ENCODE results near the gene EHD4.

The EHD4 gene

GRCh38 chr15:41949401-41950126 lies 22.8 kb downstream of the EHD4 start:
- no peak overlapping the region for H2AFZ ChIP-seq (ENCODE audit: low read length)
- H3K9ac ChIP-seq (ENCODE audit: low read length): no peak overlapping the region
- no peaks in the 10 kb centered on the region for H3F3A ChIP-seq (ENCODE audit: insufficient read depth, low read length)
- no peaks in the 10 kb centered on the region for H3K9me2 ChIP-seq (ENCODE audit: low read depth, low read length)
- no peaks in the 10 kb centered on the region for H4K20me1 ChIP-seq (ENCODE audit: insufficient read depth, low read length)
- H3K79me2 ChIP-seq (ENCODE audit: insufficient read depth, low read length): no peaks in the 10 kb centered on the region
- no peaks in the 10 kb centered on the region; the same call in 1 of the 2 replicates for H3K36me3 ChIP-seq (ENCODE audit: insufficient read depth, low read length)
- H3K27me3 ChIP-seq (ENCODE audit: insufficient read depth, low read length): no peaks in the 10 kb centered on the region
- H3K9me3 ChIP-seq (ENCODE audit: low read length): no peaks in the 10 kb centered on the region
- no peak overlapping the region for H3K27ac ChIP-seq (ENCODE audit: low read depth, low read length, poor library complexity, severe bottlenecking)
- TF ChIP-seq EZH2 (IDR thresholded peaks at IDR 0.05; ENCODE audit: borderline replicate concordance, low read length): no peak
- no peak for TF ChIP-seq CTCF (IDR thresholded peaks at IDR 0.05; ENCODE audit: low read length)
- no peaks in the 10 kb centered on the region for H3K4me1 ChIP-seq (ENCODE audit: insufficient read depth, low read length, severe bottlenecking)
- H3K4me3 ChIP-seq (ENCODE audit: low read depth, low read length, poor library complexity, severe bottlenecking): no peak overlapping the region
- no peak overlapping the region for H3K4me2 ChIP-seq (ENCODE audit: low read length)

DNA sequence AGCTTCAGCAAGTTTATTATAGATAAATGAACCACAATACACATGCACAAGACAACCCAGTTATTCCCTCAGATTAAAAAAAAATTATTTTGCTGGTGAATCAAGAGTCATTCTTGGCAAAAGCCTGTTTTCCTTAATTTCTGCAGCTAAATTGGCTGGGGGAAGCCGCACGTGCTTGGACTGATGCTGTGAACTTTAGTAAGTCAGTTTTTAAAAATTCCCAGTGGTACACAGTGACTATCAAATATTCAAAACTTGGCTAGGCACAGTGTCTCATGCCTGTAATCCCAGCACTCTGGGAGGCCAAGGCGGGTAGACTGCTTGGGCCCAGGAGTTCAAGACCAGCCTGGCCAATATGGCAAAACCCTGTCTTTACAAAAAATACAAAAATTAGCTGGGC lies 23.9 kb downstream of the EHD4 start:
- Histone ChIP-seq H3K79me2 (ENCODE audit: insufficient read depth, low read length) (no peaks in the 10 kb centered on the region), H4K20me1 (ENCODE audit: insufficient read depth, low read length) (no peaks in the 10 kb centered on the region), H3K9me3 (ENCODE audit: low read length) (no peaks in the 10 kb centered on the region), H3K4me3 (ENCODE audit: low read depth, low read length, poor library complexity, severe bottlenecking) (no peak overlapping the region), H3K36me3 (ENCODE audit: insufficient read depth, low read length) (no peaks in the 10 kb centered on the region; the same call in 1 of the 2 replicates), H3F3A (ENCODE audit: insufficient read depth, low read length) (no peaks in the 10 kb centered on the region), H3K4me1 (ENCODE audit: insufficient read depth, low read length, severe bottlenecking) (no peaks in the 10 kb centered on the region), H2AFZ (ENCODE audit: low read length) (no peak overlapping the region), H3K27ac (ENCODE audit: low read depth, low read length, poor library complexity, severe bottlenecking) (no peak overlapping the region), H3K4me2 (ENCODE audit: low read length) (no peak overlapping the region), H3K27me3 (ENCODE audit: insufficient read depth, low read length) (0 out of 2 replicates have a peak, but pooled peaks cover 3% of the 10 kb centered on the region), H3K9ac (ENCODE audit: low read length) (no peak overlapping the region), H3K9me2 (ENCODE audit: low read depth, low read length) (no peaks in the 10 kb centered on the region)
- TF ChIP-seq CTCF (IDR thresholded peaks at IDR 0.05; ENCODE audit: low read length): no peak
- TF ChIP-seq EZH2 (IDR thresholded peaks at IDR 0.05; ENCODE audit: borderline replicate concordance, low read length): no peak

DNA sequence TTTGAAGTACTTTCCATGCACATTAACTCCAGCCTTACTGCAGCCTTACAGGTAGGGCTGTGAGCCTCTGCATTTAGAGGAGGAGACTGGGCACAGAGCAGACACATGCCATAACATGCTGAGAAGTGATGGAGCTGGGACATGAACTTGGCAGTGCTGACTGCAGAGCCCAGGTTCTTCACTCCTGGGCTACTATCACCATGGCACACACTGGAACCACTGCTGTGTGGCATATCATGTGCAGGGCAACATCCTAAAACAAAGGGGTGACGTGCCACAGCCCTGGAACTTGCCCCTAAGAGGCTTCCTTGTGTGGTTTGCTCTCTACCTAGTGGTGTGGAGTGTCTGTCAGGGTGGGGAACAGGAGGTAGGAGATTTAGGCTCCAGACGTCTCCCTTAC lies 25.4 kb downstream of the EHD4 start:
- Histone ChIP-seq H3K4me2 (ENCODE audit: low read length) (no peak overlapping the region), H3K4me1 (ENCODE audit: insufficient read depth, low read length, severe bottlenecking) (no peaks in the 10 kb centered on the region), H3F3A (ENCODE audit: insufficient read depth, low read length) (no peaks in the 10 kb centered on the region), H2AFZ (ENCODE audit: low read length) (no peak overlapping the region), H3K9ac (ENCODE audit: low read length) (no peak overlapping the region), H3K9me2 (ENCODE audit: low read depth, low read length) (no peaks in the 10 kb centered on the region), H3K27me3 (ENCODE audit: insufficient read depth, low read length) (0 out of 2 replicates have a peak, but pooled peaks cover 3% of the 10 kb centered on the region), H3K79me2 (ENCODE audit: insufficient read depth, low read length) (no peaks in the 10 kb centered on the region), H3K9me3 (ENCODE audit: low read length) (no peaks in the 10 kb centered on the region), H4K20me1 (ENCODE audit: insufficient read depth, low read length) (no peaks in the 10 kb centered on the region), H3K4me3 (ENCODE audit: low read depth, low read length, poor library complexity, severe bottlenecking) (no peak overlapping the region), H3K27ac (ENCODE audit: low read depth, low read length, poor library complexity, severe bottlenecking) (no peak overlapping the region), H3K36me3 (ENCODE audit: insufficient read depth, low read length) (no peaks in the 10 kb centered on the region)
- TF ChIP-seq CTCF (IDR thresholded peaks at IDR 0.05; ENCODE audit: low read length): no peak
- no peak for TF ChIP-seq EZH2 (IDR thresholded peaks at IDR 0.05; ENCODE audit: borderline replicate concordance, low read length)
